DND-41 (cell line): ENCODE data around the gene ZNF329.

Experiments used
- ATAC-seq: fragments of 200-7000 bp; cut with Tn5 transposase; 3 replicates; pipeline ENCODE4 v1.9.1; 2021; ENCODE audit warnings: low read depth; ENCODE audit not compliant: insufficient read depth
- DNase-seq: peaks from one replicate; pipeline ENCODE4 v3.0.0-alpha.2; 2020
- H2AFZ ChIP-seq: 2 replicates; pipeline ENCODE4 v1.6.0; 2012; ENCODE audit warnings: low read depth, low read length
- H3K27ac ChIP-seq: 2 replicates; pipeline ENCODE4 v1.5.1; 2012; ENCODE audit warnings: low read length, inconsistent platforms
- H3K27me3 ChIP-seq: fragments of 200-600 bp; sonication (generic); 2 replicates; pipeline ENCODE4 v1.6.0; 2012; ENCODE audit warnings: low read length, mild to moderate bottlenecking, inconsistent platforms; ENCODE audit not compliant: insufficient read depth, poor library complexity
- H3K36me3 ChIP-seq: 2 replicates; pipeline ENCODE4 v1.5.1; 2012; ENCODE audit warnings: low read length, inconsistent platforms; ENCODE audit not compliant: insufficient read depth
- H3K4me1 ChIP-seq: 2 replicates; pipeline ENCODE4 v1.5.1; 2012; ENCODE audit warnings: mild to moderate bottlenecking, low read length; ENCODE audit not compliant: insufficient read depth
- H3K4me2 ChIP-seq: 2 replicates; pipeline ENCODE4 v1.6.0; 2012; ENCODE audit warnings: mild to moderate bottlenecking, moderate library complexity, low read length, inconsistent platforms; ENCODE audit not compliant: insufficient read depth
- H3K4me3 ChIP-seq, 2 experiments: fragments of 200-600 bp in 1 of 2; shearing (Covaris generic) in 1 of 2; 2 replicates each; pipeline ENCODE4 v1.5.1; 2012 to 2016; ENCODE audit warnings: inconsistent platforms in 2 of 2, low read length in 2 of 2, mild to moderate bottlenecking in 2 of 2, low read depth in 1 of 2, moderate library complexity in 1 of 2
- H3K79me2 ChIP-seq: 2 replicates; pipeline ENCODE4 v1.6.0; 2012; ENCODE audit warnings: low read length, inconsistent platforms; ENCODE audit not compliant: insufficient read depth
- H3K9ac ChIP-seq: 2 replicates; pipeline ENCODE4 v1.6.0; 2012; ENCODE audit warnings: low read depth, mild to moderate bottlenecking, inconsistent platforms, low read length, moderate library complexity
- H3K9me3 ChIP-seq: 2 replicates; pipeline ENCODE4 v1.5.1; 2012; ENCODE audit warnings: low read length, moderate library complexity, mild to moderate bottlenecking, inconsistent platforms; ENCODE audit not compliant: insufficient read depth, severe bottlenecking
- H4K20me1 ChIP-seq: 2 replicates; pipeline ENCODE4 v1.6.0; 2012; ENCODE audit warnings: low read length; ENCODE audit not compliant: insufficient read depth
- CTCF ChIP-seq: IDR thresholded peaks from 2 replicates; pipeline ENCODE4 v1.5.1; 2012; ENCODE audit warnings: borderline replicate concordance, low read length, moderate library complexity, mild to moderate bottlenecking; ENCODE audit not compliant: poor library complexity, severe bottlenecking; ENCODE audit errors: extremely low read depth
- EZH2 ChIP-seq: IDR thresholded peaks from 3 replicates; pipeline ENCODE4 v1.6.1; 2012; ENCODE audit warnings: borderline replicate concordance, low read depth, mild to moderate bottlenecking, moderate library complexity, low read length, inconsistent platforms; ENCODE audit not compliant: severe bottlenecking

The ZNF329 gene

GRCh38 chr19:58083021-58083420, 67.6 kb downstream of the ZNF329 start:
- H3K4me2 ChIP-seq, result no peak overlapping the region
- no peaks in the 10 kb centered on the region for H4K20me1 ChIP-seq
- no peak overlapping the region for H2AFZ ChIP-seq
- no peaks in the 10 kb centered on the region for H3K27me3 ChIP-seq
- peaks cover 33% of the 10 kb centered on the region for H3K9me3 ChIP-seq
- DNase-seq, result no peak
- H3K36me3 ChIP-seq, result peaks cover 44% of the 10 kb centered on the region
- no peaks in the 10 kb centered on the region for H3K79me2 ChIP-seq
- no peak for ATAC-seq
- no peak overlapping the region for H3K27ac ChIP-seq
- H3K4me1 ChIP-seq, result no peaks in the 10 kb centered on the region
- no peak overlapping the region for H3K9ac ChIP-seq
- no peak overlapping the region for H3K4me3 ChIP-seq
- TF ChIP-seq EZH2 (no peak), CTCF (no peak)

GRCh38 chr19:58079792-58080191, 70.8 kb downstream of the ZNF329 start:
- ATAC-seq, result no peak
- DNase-seq, result no peak
- no peak overlapping the region for H2AFZ ChIP-seq
- no peaks in the 10 kb centered on the region for H4K20me1 ChIP-seq
- H3K79me2 ChIP-seq, result no peaks in the 10 kb centered on the region
- peaks cover 17% of the 10 kb centered on the region for H3K9me3 ChIP-seq
- H3K9ac ChIP-seq, result no peak overlapping the region
- H3K27ac ChIP-seq, result no peak overlapping the region
- H3K4me2 ChIP-seq, result no peak overlapping the region
- peaks cover 13% of the 10 kb centered on the region for H3K36me3 ChIP-seq
- TF ChIP-seq EZH2, result no peak
- no peak for TF ChIP-seq CTCF
- H3K4me3 ChIP-seq, result no peak overlapping the region
- H3K27me3 ChIP-seq, result no peaks in the 10 kb centered on the region
- H3K4me1 ChIP-seq, result no peaks in the 10 kb centered on the region
